K562 (cell line): ENCODE measurements around the gene C6orf62. TPM values are rescaled to one million over a fixed set of nuclear protein-coding genes. Genes with fewer than 3 reads are reported as not detected.
A peak's percentile ranks its signal among the peaks of the same experiment; 100 is the strongest.

Experiments used
- ATAC-seq: fragments of 200-7000 bp; cut with Tn5 transposase; 3 replicates; pipeline ENCODE4 v1.9.1; 2020; ENCODE audit warnings: moderate library complexity
- BruUV-seq: library from RNA; stranded (reverse); fragments of 400-500 nt; replicated peaks from 2 replicates; lab custom pipeline; 2021; lab: Mats Ljungman, UMichigan
- CTCF ChIA-PET: fragments of 300-600 bp; formaldehyde crosslinking; extraction: SDS; loops from one replicate; lab custom pipeline; 2021; ENCODE audit warnings: low intra/inter-chr PET ratio; lab: Yijun Ruan, JAX
- POLR2A ChIA-PET: fragments of 300-600, 350-650 bp; sonication (Branson Sonifier 250); formaldehyde crosslinking; extraction: SDS; loops from one replicate; lab custom pipeline; 2021; ENCODE audit warnings: antibody characterized with exemption, inconsistent platforms; lab: Yijun Ruan, JAX
- DNase-seq, 4 experiments: peaks; one replicate each; pipeline versions ENCODE4 v3.0.0 to v3.0.0-alpha.2; 2011 to 2018; ENCODE audit warnings: low spot score in 3 of 4, mixed read lengths in 3 of 4; ENCODE audit errors: extremely low read depth in 1 of 4
- FAIRE-seq: peaks from 2 replicates; lab custom pipeline; 2011; peaks lifted over from hg19 to GRCh38; lab: Jason Lieb, UNC
- H2AFZ ChIP-seq: 2 replicates; pipeline ENCODE4 v1.6.0; 2011; ENCODE audit warnings: low read depth, low read length, control low read depth, inconsistent platforms
- H3K27ac ChIP-seq: fragments of 200-600 bp; 3 replicates; pipeline ENCODE4 v1.8.0; 2011; ENCODE audit warnings: low read depth, mild to moderate bottlenecking, control low read depth, inconsistent platforms, low read length, moderate library complexity, mixed read lengths; ENCODE audit errors: extremely low read depth
- H3K27me3 ChIP-seq, 2 experiments: fragments of 300-600 bp in 1 of 2; 2 replicates in 1 of 2; 3 replicates in 1 of 2; pipeline versions ENCODE4 v1.6.0 to v1.8.0; 2011; ENCODE audit warnings: inconsistent platforms in 2 of 2, low read length in 2 of 2, mild to moderate bottlenecking in 1 of 2, mixed read lengths in 1 of 2, moderate library complexity in 1 of 2; ENCODE audit not compliant: control insufficient read depth in 2 of 2, insufficient read depth in 2 of 2
- H3K36me3 ChIP-seq: fragments of 300-600 bp; 3 replicates; pipeline ENCODE4 v1.8.0; 2011; ENCODE audit warnings: mild to moderate bottlenecking, low read length, inconsistent platforms; ENCODE audit not compliant: control insufficient read depth, insufficient read depth
- H3K4me1 ChIP-seq, 2 experiments: fragments of 200-600 bp in 1 of 2; replicated peaks in 1 of 2; 2 replicates in 1 of 2; 3 replicates in 1 of 2; pipeline versions ENCODE4 v1.5.1 to v1.8.0; 2011; ENCODE audit warnings: inconsistent platforms in 2 of 2, low read length in 2 of 2, mild to moderate bottlenecking in 1 of 2, mixed read lengths in 1 of 2, moderate library complexity in 1 of 2; ENCODE audit not compliant: control insufficient read depth in 2 of 2, insufficient read depth in 2 of 2
- H3K4me2 ChIP-seq: 2 replicates; pipeline ENCODE4 v1.6.1; 2011; ENCODE audit warnings: low read length, control low read depth, inconsistent platforms, mixed read lengths; ENCODE audit not compliant: insufficient read depth
- H3K4me3 ChIP-seq: fragments of 200-600 bp; sonication (generic), shearing (Covaris generic); 2 replicates; pipeline ENCODE4 v1.5.1; 2016; ENCODE audit warnings: control low read depth, inconsistent platforms
- H3K79me2 ChIP-seq: fragments of 200-600 bp; 3 replicates; pipeline ENCODE4 v1.8.0; 2011; ENCODE audit warnings: low read length, inconsistent platforms; ENCODE audit not compliant: control insufficient read depth, insufficient read depth
- H3K9ac ChIP-seq, 2 experiments: 2 replicates each; pipeline versions ENCODE4 v1.6.0 to v1.6.1; 2011; ENCODE audit warnings: low read depth in 2 of 2, low read length in 2 of 2, control low read depth in 1 of 2, inconsistent platforms in 1 of 2, mild to moderate bottlenecking in 1 of 2, mixed read lengths in 1 of 2; ENCODE audit not compliant: insufficient read depth in 1 of 2
- H3K9me1 ChIP-seq: one replicate; pipeline ENCODE4 v1.6.0; 2011; ENCODE audit warnings: inconsistent platforms, mild to moderate bottlenecking, low read length, moderate library complexity; ENCODE audit not compliant: control insufficient read depth, insufficient read depth
- H3K9me3 ChIP-seq: replicated peaks from 2 replicates; pipeline ENCODE4 v1.5.1; 2011; ENCODE audit warnings: low read depth, low read length, inconsistent platforms; ENCODE audit not compliant: control insufficient read depth, insufficient read depth
- H4K20me1 ChIP-seq: replicated peaks from 2 replicates; pipeline ENCODE4 v1.6.1; 2011; ENCODE audit warnings: low read length, inconsistent platforms, mixed read lengths; ENCODE audit not compliant: control insufficient read depth, insufficient read depth
- CBFA2T3 ChIP-seq: fragments of 450-650 bp; IDR thresholded peaks from 2 replicates; pipeline ENCODE4 v1.6.1; 2017
- DPF2 ChIP-seq: fragments of 450-650 bp; IDR thresholded peaks from 2 replicates; pipeline ENCODE4 v1.6.1; 2016
- EP300 ChIP-seq: IDR thresholded peaks from 2 replicates; pipeline ENCODE4 v1.6.1; 2012; ENCODE audit warnings: low read length, improper control_type of control experiment
- KDM2B ChIP-seq: fragments of 250-450 bp; sonication (Bioruptor Pico); IDR thresholded peaks from 2 replicates; pipeline ENCODE4 v1.8.0; 2021; ENCODE audit warnings: mild to moderate bottlenecking, moderate library complexity
- LEF1 ChIP-seq: fragments of 450-650 bp; IDR thresholded peaks from 2 replicates; pipeline ENCODE4 v1.6.1; 2016; ENCODE audit warnings: mild to moderate bottlenecking
- MTA2 ChIP-seq: fragments of 450-650 bp; IDR thresholded peaks from 2 replicates; pipeline ENCODE4 v1.6.1; 2016; ENCODE audit warnings: low read depth
- NFE2 ChIP-seq: IDR thresholded peaks from 2 replicates; pipeline ENCODE4 v1.6.1; 2014; ENCODE audit warnings: antibody characterized with exemption, low read depth
- POLR2G ChIP-seq: fragments of 200-400 bp; formaldehyde crosslinking; IDR thresholded peaks from 2 replicates; pipeline ENCODE4 v1.6.1; 2017; ENCODE audit warnings: low read depth, mild to moderate bottlenecking, antibody characterized with exemption, low read length, moderate library complexity
- TAF7 ChIP-seq: fragments of 450-650 bp; IDR thresholded peaks from 2 replicates; pipeline ENCODE4 v1.6.1; 2016; ENCODE audit warnings: missing genetic modification characterization, missing compliant biosample characterization
- ZBTB40 ChIP-seq, 2 experiments: fragments of 450-650 bp in 1 of 2; sonication (generic) in 1 of 2; formaldehyde crosslinking in 1 of 2; IDR thresholded peaks; 2 replicates each; pipeline versions ENCODE4 v1.7.1 to v1.9.0; 2016 to 2022; ENCODE audit warnings: inconsistent platforms in 1 of 2, mild to moderate bottlenecking in 1 of 2, missing genetic modification reagents in 1 of 2
- ZNF668 ChIP-seq: fragments of 250-450 bp; sonication (Bioruptor Pico); IDR thresholded peaks from 2 replicates; pipeline ENCODE4 v1.8.0; 2022; ENCODE audit warnings: mild to moderate bottlenecking, inconsistent platforms
- ZNF830 ChIP-seq: fragments of 250-450 bp; sonication (Bioruptor Pico); IDR thresholded peaks from 2 replicates; pipeline ENCODE4 v1.5.0; 2021; ENCODE audit warnings: mild to moderate bottlenecking
- WGBS: fragments of 100-300 bp; shearing (Covaris generic); methylation state at CpG from one replicate; pipeline ENCODE4 v1.1.6; 2016; ENCODE audit warnings: low coverage, mixed read lengths; ENCODE audit not compliant: insufficient coverage; ENCODE audit errors: missing lambda C conversion rate; 5-methylcytosine and 5-hydroxymethylcytosine counted together
- in situ Hi-C: fragments of 300-500 bp; cut with MboI; formaldehyde crosslinking; loops from 4 replicates; pipeline ENCODE4 v1.15.0; 2018; ENCODE audit warnings: inconsistent platforms, mixed read lengths
- intact Hi-C: fragments of 100-400 bp; cut with micrococcal nuclease; formaldehyde crosslinking; loops from 2 replicates; pipeline ENCODE4 v1.14.2; 2022
- polyA plus RNA-seq, 8 experiments: library from polyadenylated mRNA; depleted of rRNA in 4 of 8; stranded (reverse) in 5 of 8; unstranded in 3 of 8; fragments of >200 nt; fragmentation: Nextera tagmentation in 2 of 8; fragmentation: Illumina TruSeq in 1 of 8; extraction: Ambion mirVana in 2 of 8; extraction: Trizol in 1 of 8; gene quantifications; 2 replicates each; pipeline versions ENCODE4 v1.2.1 to v1.2.3, GENCODE V29; 2011 to 2014; ENCODE audit warnings: inconsistent platforms in 1 of 8, missing spikeins in 1 of 8
- total RNA-seq, 7 experiments: library from RNA; depleted of rRNA in 6 of 7; stranded (reverse); fragments of >200 nt in 6 of 7; fragmentation: Illumina TruSeq in 2 of 7; extraction: Trizol in 2 of 7; gene quantifications; 2 replicates each; pipeline versions ENCODE4 v1.2.1 to v1.2.3, GENCODE V29; 2011 to 2021; ENCODE audit warnings: low replicate concordance in 1 of 7

C6orf62 gene
- total and polyA plus RNA-seq, 9 of the 15 experiments (the other 6 are each of a cell fraction or from before 2014, with no cell fraction given): 48.5 to 579 (median 111) TPM

GRCh38 chr6:24683297-24684296 is 35.4 kb downstream of the C6orf62 start:
- no peaks in the 10 kb centered on the region for H3K9me1 ChIP-seq
- no peak overlapping the region for H3K4me2 ChIP-seq
- no peak overlapping the region for H3K4me3 ChIP-seq
- peaks cover 4 to 7% of the 10 kb centered on the region in 2 experiments; a peak in 3 of 5 replicates for H3K4me1 ChIP-seq
- H2AFZ ChIP-seq: no peak overlapping the region
- H3K27ac ChIP-seq: no peak overlapping the region
- peaks cover 3% of the 10 kb centered on the region; the same call in 1 of the 3 replicates for H3K36me3 ChIP-seq
- peak in 1 of 4 experiments; percentile 33 for DNase-seq
- peaks cover 3% of the 10 kb centered on the region; the same call in 1 of the 3 replicates for H3K79me2 ChIP-seq
- no peaks in the 10 kb centered on the region for H4K20me1 ChIP-seq
- WGBS: 54% methylated on average over 12 of the region's 12 CpGs
- ChIA-PET CTCF (no interaction called here), POLR2A (interaction anchor here (0.6 to 1.9 kb wide), 3 partner anchors 9 to 445 kb away, joined by 3 to 6 read pairs (median 3); no protein-coding TSS in a partner anchor)
- no TSS peak for BruUV-seq
- H3K27me3 ChIP-seq: no peaks in the 10 kb centered on the region
- peak; percentile 34; the same call in 2 of the 3 replicates for ATAC-seq
- intact Hi-C loops: no loop called here
- H3K9ac ChIP-seq: no peak overlapping the region
- peak; percentile 60 for FAIRE-seq
- in situ Hi-C loops: no loop called here
- H3K9me3 ChIP-seq: no peaks in the 10 kb centered on the region
- TF ChIP-seq EP300: peak; percentile 30; the same call in 1 of the 2 replicates
- TF ChIP-seq CBFA2T3: 0 out of 2 replicates have a peak, but pooled peaks have one; percentile 29
- TF ChIP-seq MTA2: 0 out of 2 replicates have a peak, but pooled peaks have one; percentile 29
- TF ChIP-seq DPF2: peak; percentile 51; the same call in 1 of the 2 replicates
- TF ChIP-seq NFE2: 0 out of 2 replicates have a peak, but pooled peaks have one; percentile 12
- no peak for TF ChIP-seq ZNF668 (CRISPR knock-in tag)
- no peak for TF ChIP-seq ZNF830 (CRISPR knock-in tag)
- no peak for TF ChIP-seq POLR2G
- no peak for TF ChIP-seq LEF1
- TF ChIP-seq TAF7 (tag): no peak
- TF ChIP-seq ZBTB40 (IDR thresholded peaks at IDR 0.05): no peak
- TF ChIP-seq ZBTB40 (CRISPR knock-in tag; IDR thresholded peaks at IDR 0.05): no peak
- TF ChIP-seq KDM2B (CRISPR knock-in tag): no peak
